GM18505 (cell line): ENCODE results near the gene SEMA4F.

Experiments
- ATAC-seq: cut with Tn5 transposase; IDR thresholded peaks from one replicate; pipeline ENCODE4 v1.9.1; 2021; ENCODE audit not compliant: unreplicated experiment
- POLR2A ChIP-seq: IDR thresholded peaks from 4 replicates; pipeline ENCODE4 v1.6.1; 2011; ENCODE audit warnings: borderline replicate concordance; ENCODE audit not compliant: insufficient read depth, insufficient read length; ENCODE audit errors: extremely low read depth

The SEMA4F gene

DNA sequence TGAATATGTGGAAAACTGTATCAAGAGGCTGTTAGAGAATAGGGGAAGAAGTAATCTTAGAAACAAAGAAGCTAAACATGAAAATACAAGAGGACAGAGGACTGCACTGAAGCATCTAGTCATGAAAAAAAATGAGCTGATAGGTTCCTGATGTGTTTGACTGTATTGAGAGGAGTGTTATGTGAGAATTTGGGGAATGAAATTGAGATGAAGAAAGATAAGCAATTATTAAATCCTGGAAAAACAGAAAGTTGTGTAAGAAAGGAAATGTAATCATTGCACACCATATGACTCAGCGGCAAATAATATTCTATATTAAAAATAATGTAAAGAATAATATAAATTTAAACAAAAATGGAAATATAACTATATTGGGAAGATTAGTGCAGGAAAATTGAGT lies 71.2 kb downstream of the SEMA4F start:
- no peak for TF ChIP-seq POLR2A
- ATAC-seq = no peak

DNA sequence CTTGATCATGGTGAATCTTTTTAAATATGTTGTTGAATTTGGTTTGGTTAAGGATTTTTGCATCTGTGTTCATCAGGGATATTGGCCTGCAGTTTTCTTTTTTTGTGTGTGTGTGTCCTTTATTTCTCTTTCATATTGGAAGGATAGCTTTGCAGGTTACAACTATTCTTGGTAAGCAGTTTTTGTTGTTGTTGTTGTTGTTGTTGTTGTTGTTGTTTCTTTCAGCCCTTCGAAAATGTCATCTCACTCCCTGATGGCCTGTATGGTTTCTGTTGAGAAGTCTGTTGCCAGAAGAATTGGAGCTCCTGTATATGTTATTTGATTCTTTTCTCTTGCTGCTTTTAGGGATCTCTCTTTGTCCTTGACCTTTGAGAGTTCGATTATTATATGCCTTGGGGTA lies 74.8 kb downstream of the SEMA4F start:
- ATAC-seq = no peak
- TF ChIP-seq POLR2A = no peak

DNA sequence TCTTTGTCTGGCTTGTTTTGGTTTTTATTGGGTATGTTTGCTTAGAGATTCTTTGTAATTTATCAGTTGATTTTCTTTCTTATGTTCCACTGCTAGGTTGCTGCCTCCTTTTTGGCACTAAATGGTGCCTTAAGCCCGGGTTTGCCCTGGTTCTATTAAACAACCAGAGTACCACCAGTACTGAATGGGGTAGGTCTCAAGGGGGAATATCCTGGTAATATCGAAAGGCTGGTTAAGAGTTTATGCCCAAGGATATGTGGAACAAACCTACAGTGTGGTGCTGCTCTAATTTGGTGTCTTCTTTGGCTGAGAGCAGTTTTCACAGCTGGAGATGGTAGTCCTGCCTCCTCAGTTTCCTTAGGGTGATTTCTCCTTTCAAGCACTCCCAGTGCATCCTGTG lies 76.5 kb downstream of the SEMA4F start:
- ATAC-seq = no peak
- TF ChIP-seq POLR2A = no peak
